LNCaP clone FGC (cell line): ENCODE data around the gene LPP.

Experiments
- DNase-seq: peaks from one replicate; pipeline ENCODE4 v3.0.0-alpha.2; 2011; ENCODE audit warnings: low read depth
- H3K4me3 ChIP-seq: 2 replicates; pipeline ENCODE4 v1.5.1; 2011; ENCODE audit warnings: mild to moderate bottlenecking, low read depth, low read length, control low read depth
- TF ChIP-seq, protein P1 (sequence below): IDR thresholded peaks from 2 replicates; pipeline ENCODE4 v1.5.1; 2012; ENCODE audit warnings: mild to moderate bottlenecking; ENCODE audit not compliant: control insufficient read depth, insufficient read depth; ENCODE audit errors: extremely low read depth

The LPP gene

DNA sequence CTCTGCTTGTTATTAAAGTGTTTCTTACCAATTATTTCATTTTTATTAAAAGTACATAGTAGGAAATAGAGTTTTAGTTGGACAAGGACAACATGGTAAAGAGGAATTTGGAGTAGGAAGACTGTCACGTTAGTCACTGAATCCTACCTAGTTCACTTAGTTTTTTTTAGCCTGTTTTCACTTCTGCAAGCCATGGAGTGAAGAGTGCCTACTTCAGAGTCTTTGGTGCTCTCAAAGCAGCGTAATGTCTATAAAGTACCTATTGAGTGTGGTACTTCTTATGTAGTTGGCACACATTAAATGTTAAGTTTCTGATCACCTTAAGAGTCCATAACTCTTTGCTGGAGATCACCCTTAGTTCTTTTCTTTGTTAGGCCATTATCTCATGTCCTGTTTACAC is 78.7 kb downstream of the LPP start:
- TF ChIP-seq, protein P1, sequence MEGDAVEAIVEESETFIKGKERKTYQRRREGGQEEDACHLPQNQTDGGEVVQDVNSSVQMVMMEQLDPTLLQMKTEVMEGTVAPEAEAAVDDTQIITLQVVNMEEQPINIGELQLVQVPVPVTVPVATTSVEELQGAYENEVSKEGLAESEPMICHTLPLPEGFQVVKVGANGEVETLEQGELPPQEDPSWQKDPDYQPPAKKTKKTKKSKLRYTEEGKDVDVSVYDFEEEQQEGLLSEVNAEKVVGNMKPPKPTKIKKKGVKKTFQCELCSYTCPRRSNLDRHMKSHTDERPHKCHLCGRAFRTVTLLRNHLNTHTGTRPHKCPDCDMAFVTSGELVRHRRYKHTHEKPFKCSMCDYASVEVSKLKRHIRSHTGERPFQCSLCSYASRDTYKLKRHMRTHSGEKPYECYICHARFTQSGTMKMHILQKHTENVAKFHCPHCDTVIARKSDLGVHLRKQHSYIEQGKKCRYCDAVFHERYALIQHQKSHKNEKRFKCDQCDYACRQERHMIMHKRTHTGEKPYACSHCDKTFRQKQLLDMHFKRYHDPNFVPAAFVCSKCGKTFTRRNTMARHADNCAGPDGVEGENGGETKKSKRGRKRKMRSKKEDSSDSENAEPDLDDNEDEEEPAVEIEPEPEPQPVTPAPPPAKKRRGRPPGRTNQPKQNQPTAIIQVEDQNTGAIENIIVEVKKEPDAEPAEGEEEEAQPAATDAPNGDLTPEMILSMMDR, result no peak
- DNase-seq, result no peak

DNA sequence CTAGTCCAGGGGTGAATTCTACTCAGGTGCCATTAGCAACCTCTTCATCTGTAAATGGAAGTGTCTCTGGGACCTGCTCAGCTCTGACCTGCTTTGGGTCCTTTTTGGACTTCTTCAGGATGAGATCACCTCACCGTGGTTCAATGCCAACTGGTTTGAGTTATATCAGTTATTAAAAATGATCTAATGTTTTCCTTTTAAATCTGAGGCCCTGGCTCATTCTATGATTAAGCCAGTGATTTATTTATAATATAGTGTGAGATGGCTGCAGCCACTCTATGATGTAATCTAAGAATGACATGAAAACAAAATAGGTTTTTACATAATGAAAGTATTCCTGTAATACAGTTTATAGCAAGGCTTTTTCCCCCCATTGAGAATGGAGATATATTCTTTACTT is 79.4 kb downstream of the LPP start:
- no peak overlapping the region for H3K4me3 ChIP-seq
- TF ChIP-seq, protein P1, result no peak
- no peak for DNase-seq

More for the DNA sequence above, 78.7 kb downstream of the LPP start:
- H3K4me3 ChIP-seq, result no peak overlapping the region

DNA sequence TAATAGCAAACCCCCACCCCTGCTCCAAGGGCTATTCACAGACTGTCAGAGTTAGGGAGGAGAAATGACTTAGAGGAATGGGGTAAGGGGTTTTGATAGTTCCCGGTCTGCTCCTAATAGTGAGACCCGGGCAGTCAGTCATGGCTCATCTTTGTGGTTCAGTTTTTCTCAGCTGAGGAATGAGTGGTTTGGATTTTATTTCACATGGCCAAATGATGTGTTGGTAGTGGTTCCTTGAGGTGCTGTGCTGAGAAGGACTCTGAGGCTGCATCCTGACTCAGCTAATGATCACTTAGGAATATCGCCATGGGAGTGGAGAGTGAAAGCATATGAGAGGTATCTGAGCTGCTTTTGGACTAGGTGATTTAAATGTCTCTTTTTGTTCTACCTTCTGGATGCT is 80.2 kb downstream of the LPP start:
- H3K4me3 ChIP-seq, result no peak overlapping the region
- TF ChIP-seq, protein P1, result no peak
- no peak for DNase-seq

DNA sequence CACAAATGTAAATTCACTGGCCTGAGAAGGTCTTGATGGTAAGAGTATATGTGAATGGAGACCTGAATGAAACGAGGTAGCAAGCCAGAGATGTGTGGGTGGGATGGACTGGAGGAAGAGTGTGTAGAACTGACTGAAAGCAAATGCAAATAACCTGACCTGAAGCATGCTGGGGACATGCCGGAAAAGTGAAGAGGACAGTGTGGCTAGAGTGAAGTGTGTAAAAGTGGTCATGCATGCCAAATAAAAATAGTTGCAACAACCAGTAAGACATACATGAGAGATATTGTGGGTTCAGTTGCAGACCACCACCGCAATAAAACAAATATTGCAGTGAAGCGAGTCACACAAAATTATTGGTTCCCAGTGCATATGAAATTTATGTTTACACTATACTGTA is 82.3 kb downstream of the LPP start:
- no peak for DNase-seq
- TF ChIP-seq, protein P1, result no peak
- no peak overlapping the region for H3K4me3 ChIP-seq

DNA sequence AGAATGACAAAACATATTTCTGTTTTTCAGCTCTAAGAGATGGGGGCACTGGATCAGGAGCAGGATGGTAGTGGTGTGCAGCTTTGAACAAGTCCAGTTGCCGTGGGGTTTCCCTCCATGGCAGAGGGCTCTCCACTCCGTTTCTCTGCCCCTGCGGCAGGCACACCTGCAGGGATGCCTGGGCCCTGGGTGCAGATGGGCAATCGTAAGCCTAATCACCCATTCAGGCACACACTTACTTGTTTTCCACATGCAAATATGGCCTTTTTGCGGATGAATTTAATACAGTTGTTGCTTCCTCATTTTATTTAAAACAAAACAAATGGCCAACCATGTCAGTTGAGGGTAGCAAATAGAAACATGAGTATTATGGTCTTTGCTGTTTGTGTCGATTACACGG is 85.1 kb downstream of the LPP start:
- DNase-seq, result no peak
- TF ChIP-seq, protein P1, result no peak
- H3K4me3 ChIP-seq, result no peak overlapping the region

DNA sequence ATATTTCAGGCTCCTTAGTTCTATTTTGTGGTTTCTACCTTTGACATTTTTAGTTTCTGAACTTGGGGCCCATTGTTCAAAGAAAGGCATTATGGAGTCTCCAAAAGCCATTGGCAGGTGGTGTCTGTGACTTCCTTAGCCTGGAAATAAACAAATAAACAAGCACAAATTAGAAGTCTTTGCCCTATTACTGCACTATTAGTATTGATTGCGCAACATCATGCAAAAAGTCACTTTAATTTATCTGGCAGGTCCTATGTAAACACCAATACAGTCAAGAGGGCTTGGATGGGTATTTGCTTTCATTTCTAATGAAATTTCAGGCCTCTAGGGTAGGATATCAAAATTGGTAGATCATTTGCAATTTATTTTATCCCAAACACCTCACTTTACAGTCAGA is 85.6 kb downstream of the LPP start:
- TF ChIP-seq, protein P1, result no peak
- H3K4me3 ChIP-seq, result no peak overlapping the region
- no peak for DNase-seq

DNA sequence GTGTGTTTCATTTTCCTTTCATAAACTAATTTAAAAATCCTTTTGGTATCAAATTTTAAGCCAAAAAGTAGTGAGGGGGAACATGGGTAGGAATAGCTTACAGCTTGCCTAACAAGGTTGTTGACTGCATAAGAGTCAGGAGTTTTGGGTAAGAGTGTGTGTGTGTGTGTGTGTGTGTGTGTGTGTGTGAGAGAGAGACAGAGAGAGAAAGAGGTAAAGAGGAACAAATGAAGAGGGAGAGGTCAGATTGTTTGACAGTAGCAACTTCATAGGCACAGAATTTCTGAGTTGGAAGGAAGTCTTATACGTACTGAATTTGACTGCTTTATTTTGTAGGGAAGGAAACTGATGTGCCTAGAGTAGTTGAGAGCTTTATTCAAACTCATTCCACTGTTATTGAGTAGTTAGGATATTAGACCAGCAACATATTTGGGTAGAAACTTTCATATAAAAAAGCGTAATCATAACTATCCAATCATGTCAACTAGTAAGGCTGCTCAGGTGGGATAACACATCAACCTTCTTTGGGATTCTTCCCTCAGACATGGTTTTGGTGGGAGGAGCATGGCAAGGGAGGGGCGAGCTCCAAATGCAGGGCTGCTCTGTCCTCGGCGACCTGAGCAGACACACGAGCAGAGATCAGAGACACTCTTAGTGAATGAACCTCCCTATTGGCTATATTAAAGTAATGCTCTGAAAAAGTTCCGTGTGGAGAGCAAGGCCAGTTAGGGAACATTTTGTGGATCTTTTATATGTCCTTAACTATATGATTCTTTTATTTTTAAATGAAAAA is 86.4 kb downstream of the LPP start:
- no peak for DNase-seq
- H3K4me3 ChIP-seq, result no peak overlapping the region
- TF ChIP-seq, protein P1, result no peak
